HepG2 (cell line): Measurements from ENCODE around the gene B4GALT2. TPM values are rescaled to one million over a fixed set of nuclear protein-coding genes. Genes with fewer than 3 reads are reported as not detected.

Experiments used
- ASH2L ChIP-seq: fragments of 300-600, 200-600 bp; sonication (generic); IDR thresholded peaks from 2 replicates; pipeline ENCODE4 v1.7.0; 2017; ENCODE audit warnings: low read depth, mild to moderate bottlenecking, moderate library complexity, mixed read lengths, low read length; ENCODE audit not compliant: insufficient read length
- BRD4 ChIP-seq: sonication (generic); formaldehyde crosslinking; IDR thresholded peaks from 2 replicates; pipeline ENCODE4 v1.4.0; 2020; ENCODE audit warnings: missing genetic modification reagents
- GLI4 ChIP-seq: sonication (generic); formaldehyde crosslinking; IDR thresholded peaks from 2 replicates; pipeline ENCODE4 v1.5.1; 2020; ENCODE audit warnings: missing genetic modification reagents, mild to moderate bottlenecking, moderate library complexity, borderline replicate concordance
- ISX ChIP-seq: sonication (generic); formaldehyde crosslinking; conservative IDR thresholded peaks from 2 replicates; pipeline ENCODE4 v1.5.0; 2020; ENCODE audit warnings: missing genetic modification reagents
- MYNN ChIP-seq: sonication (generic); formaldehyde crosslinking; IDR thresholded peaks from 2 replicates; pipeline ENCODE4 v1.4.0; 2020; ENCODE audit warnings: mild to moderate bottlenecking, low read depth, missing genetic modification reagents
- PPARG ChIP-seq: conservative IDR thresholded peaks from 2 replicates; pipeline ENCODE4 v1.6.1; 2016; ENCODE audit warnings: missing biosample characterization, missing genetic modification reagents
- RFX5 ChIP-seq: IDR thresholded peaks from 2 replicates; pipeline ENCODE4 v1.6.1; 2011; ENCODE audit warnings: low read depth, low read length, improper control_type of control experiment
- SP1 ChIP-seq, 2 experiments: fragments of 450-650 bp in 1 of 2; sonication (generic) in 1 of 2; formaldehyde crosslinking in 1 of 2; IDR thresholded peaks; 2 replicates each; pipeline versions ENCODE4 v1.4.0 to v1.6.1; 2016 to 2020; ENCODE audit warnings: missing genetic modification reagents in 1 of 2
- ZBTB8A ChIP-seq: sonication (generic); formaldehyde crosslinking; IDR thresholded peaks from 2 replicates; pipeline ENCODE4 v1.4.0; 2020; ENCODE audit warnings: mild to moderate bottlenecking, low read depth, missing genetic modification reagents, borderline replicate concordance
- ZNF24 ChIP-seq: fragments of 450-650 bp; IDR thresholded peaks from 2 replicates; pipeline ENCODE4 v1.6.1; 2017; ENCODE audit warnings: antibody characterized with exemption, mild to moderate bottlenecking
- ZNF296 ChIP-seq: sonication (generic); formaldehyde crosslinking; conservative IDR thresholded peaks from 2 replicates; pipeline ENCODE4 v1.5.0; 2020; ENCODE audit warnings: mild to moderate bottlenecking, missing genetic modification reagents
- ZNF678 ChIP-seq: sonication (generic); formaldehyde crosslinking; IDR thresholded peaks from 2 replicates; pipeline ENCODE4 v1.4.0; 2020; ENCODE audit warnings: mild to moderate bottlenecking, missing genetic modification reagents
- ZNF747 ChIP-seq: sonication (generic); formaldehyde crosslinking; IDR thresholded peaks from 2 replicates; pipeline ENCODE4 v1.8.1; 2023; ENCODE audit warnings: missing genetic modification reagents, mild to moderate bottlenecking, borderline replicate concordance
- ZNF766 ChIP-seq: sonication (generic); formaldehyde crosslinking; IDR thresholded peaks from 2 replicates; pipeline ENCODE4 v1.5.0; 2020; ENCODE audit warnings: missing genetic modification reagents, borderline replicate concordance
- polyA plus RNA-seq, 8 experiments: library from polyadenylated mRNA; depleted of rRNA in 3 of 8; stranded (reverse) in 7 of 8; unstranded in 1 of 8; fragments of >200 nt; fragmentation: Illumina TruSeq in 4 of 8; extraction: Trizol in 4 of 8; gene quantifications; 2 replicates each; pipeline versions ENCODE4 v1.2.1 to v1.2.3, GENCODE V29; 2011 to 2016; ENCODE audit warnings: low read depth in 4 of 8, missing spikeins in 1 of 8, mixed read lengths in 1 of 8; ENCODE audit not compliant: insufficient read depth in 1 of 8
- total RNA-seq, 5 experiments: library from RNA; depleted of rRNA; stranded (reverse); fragments of >200 nt; fragmentation: Illumina TruSeq; extraction: Trizol; gene quantifications; 2 replicates each; pipeline ENCODE4 v1.2.3, GENCODE V29; 2016; ENCODE audit warnings: low read depth in 1 of 5
- TF ChIP-seq, protein P1 (sequence below): sonication (generic); formaldehyde crosslinking; IDR thresholded peaks from 2 replicates; pipeline ENCODE4 v1.8.1; 2023; ENCODE audit warnings: mild to moderate bottlenecking, moderate library complexity, missing genetic modification reagents
- TF ChIP-seq, protein P2 (sequence below): IDR thresholded peaks from 2 replicates; pipeline ENCODE4 v1.6.1; 2016; ENCODE audit warnings: missing compliant biosample characterization, missing genetic modification reagents, borderline replicate concordance
- TF ChIP-seq, protein P3 (sequence below): sonication (generic); formaldehyde crosslinking; IDR thresholded peaks from 2 replicates; pipeline ENCODE4 v1.4.0; 2020; ENCODE audit warnings: mild to moderate bottlenecking, missing genetic modification reagents
- TF ChIP-seq, protein P4 (sequence below): sonication (generic); formaldehyde crosslinking; IDR thresholded peaks from 2 replicates; pipeline ENCODE4 v1.5.1; 2020; ENCODE audit warnings: missing genetic modification reagents, mild to moderate bottlenecking, borderline replicate concordance
- TF ChIP-seq, protein P5 (sequence below): IDR thresholded peaks from 2 replicates; pipeline ENCODE4 v1.6.1; 2016; ENCODE audit warnings: mild to moderate bottlenecking
- TF ChIP-seq, protein P6 (sequence below): sonication (generic); formaldehyde crosslinking; IDR thresholded peaks from 2 replicates; pipeline ENCODE4 v1.5.0; 2020; ENCODE audit warnings: missing genetic modification reagents, mild to moderate bottlenecking, borderline replicate concordance

The B4GALT2 gene
- total and polyA plus RNA-seq, 2 of the 13 experiments (the other 11 are each of a cell fraction or from before 2014, with no cell fraction given) = 41.9 to 78.0 TPM

DNA sequence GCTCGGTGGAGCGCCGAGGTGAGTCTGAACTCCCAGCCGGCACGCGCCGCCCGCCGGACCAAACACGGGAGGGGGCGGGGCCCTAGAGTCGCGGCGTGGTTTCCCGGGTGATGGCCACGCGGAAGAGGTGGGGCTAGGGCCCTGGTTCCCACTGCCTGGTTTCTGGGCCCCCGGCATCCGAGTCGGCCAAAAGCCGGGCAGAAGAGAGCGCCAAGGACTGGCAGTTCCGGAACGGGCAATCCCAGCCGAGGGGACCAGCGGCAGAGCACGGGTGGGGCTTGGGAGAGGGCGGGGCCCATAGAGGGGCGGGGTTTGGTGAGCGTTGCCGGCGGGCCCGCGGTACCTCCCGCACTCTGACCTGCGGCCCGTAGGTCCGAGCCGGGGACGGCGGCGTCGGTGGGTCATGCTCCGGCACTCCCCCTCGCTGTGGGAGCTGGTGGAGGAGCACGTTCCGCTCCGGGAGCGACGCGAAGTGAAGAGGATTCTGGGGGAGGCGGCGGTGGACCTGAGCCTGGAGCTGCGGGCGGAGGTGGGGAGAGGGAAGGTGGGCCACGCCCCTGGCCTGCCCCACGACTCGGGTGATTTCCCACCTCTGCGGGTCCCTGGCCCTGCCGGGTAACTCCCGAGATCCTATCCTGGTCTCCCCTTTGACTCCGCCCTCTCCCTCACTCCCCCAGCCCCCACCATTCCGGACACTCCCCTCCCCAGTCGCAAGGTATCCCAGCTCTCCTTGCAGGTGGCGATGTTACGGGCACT is 12.6 kb downstream of the B4GALT2 start, which contains the start of gene CCDC24 (continued):
- TF ChIP-seq, protein P1, sequence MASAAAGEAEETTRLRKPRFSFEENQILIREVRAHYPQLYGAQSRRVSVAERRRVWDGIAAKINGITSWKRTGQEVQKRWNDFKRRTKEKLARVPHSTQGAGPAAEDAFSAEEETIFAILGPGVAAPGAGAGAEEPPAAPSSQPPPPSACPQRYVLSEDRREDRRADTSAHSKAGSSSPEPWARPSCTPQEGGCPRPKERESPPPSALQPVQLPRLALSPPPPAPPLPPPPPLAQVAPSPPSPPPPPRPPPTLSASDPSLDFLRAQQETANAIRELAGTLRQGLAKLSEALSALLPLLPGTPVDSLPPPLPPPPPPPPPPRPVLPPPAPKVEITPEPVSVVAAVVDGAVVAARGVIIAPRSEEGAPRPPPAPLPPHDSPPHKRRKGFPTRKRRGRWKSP (CRISPR knock-in tag) = no peak
- TF ChIP-seq, protein P2, sequence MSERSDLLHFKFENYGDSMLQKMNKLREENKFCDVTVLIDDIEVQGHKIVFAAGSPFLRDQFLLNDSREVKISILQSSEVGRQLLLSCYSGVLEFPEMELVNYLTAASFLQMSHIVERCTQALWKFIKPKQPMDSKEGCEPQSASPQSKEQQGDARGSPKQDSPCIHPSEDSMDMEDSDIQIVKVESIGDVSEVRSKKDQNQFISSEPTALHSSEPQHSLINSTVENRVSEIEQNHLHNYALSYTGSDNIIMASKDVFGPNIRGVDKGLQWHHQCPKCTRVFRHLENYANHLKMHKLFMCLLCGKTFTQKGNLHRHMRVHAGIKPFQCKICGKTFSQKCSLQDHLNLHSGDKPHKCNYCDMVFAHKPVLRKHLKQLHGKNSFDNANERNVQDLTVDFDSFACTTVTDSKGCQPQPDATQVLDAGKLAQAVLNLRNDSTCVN (CRISPR knock-in tag) = no peak
- TF ChIP-seq MYNN (CRISPR knock-in tag) (no peak), ZNF747 (CRISPR knock-in tag) (no peak), ZNF296 (no peak), SP1 (IDR thresholded peaks at IDR 0.05) (no peak), SP1 (CRISPR knock-in tag; IDR thresholded peaks at IDR 0.05) (peak; percentile 63), ZBTB8A (CRISPR knock-in tag) (0 out of 2 replicates have a peak, but pooled peaks have one; percentile 41), PPARG (CRISPR knock-in tag) (no peak; the same call in 1 of the 2 replicates), BRD4 (CRISPR knock-in tag) (no peak), ZNF766 (CRISPR knock-in tag) (no peak), ZNF24 (no peak), ZNF678 (CRISPR knock-in tag) (no peak), ISX (CRISPR knock-in tag) (no peak), ASH2L (peak; percentile 41), GLI4 (no peak), RFX5 (no peak)
- TF ChIP-seq, protein P3, sequence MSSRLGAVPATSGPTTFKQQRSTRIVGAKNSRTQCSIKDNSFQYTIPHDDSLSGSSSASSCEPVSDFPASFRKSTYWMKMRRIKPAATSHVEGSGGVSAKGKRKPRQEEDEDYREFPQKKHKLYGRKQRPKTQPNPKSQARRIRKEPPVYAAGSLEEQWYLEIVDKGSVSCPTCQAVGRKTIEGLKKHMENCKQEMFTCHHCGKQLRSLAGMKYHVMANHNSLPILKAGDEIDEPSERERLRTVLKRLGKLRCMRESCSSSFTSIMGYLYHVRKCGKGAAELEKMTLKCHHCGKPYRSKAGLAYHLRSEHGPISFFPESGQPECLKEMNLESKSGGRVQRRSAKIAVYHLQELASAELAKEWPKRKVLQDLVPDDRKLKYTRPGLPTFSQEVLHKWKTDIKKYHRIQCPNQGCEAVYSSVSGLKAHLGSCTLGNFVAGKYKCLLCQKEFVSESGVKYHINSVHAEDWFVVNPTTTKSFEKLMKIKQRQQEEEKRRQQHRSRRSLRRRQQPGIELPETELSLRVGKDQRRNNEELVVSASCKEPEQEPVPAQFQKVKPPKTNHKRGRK = no peak
- TF ChIP-seq, protein P4, sequence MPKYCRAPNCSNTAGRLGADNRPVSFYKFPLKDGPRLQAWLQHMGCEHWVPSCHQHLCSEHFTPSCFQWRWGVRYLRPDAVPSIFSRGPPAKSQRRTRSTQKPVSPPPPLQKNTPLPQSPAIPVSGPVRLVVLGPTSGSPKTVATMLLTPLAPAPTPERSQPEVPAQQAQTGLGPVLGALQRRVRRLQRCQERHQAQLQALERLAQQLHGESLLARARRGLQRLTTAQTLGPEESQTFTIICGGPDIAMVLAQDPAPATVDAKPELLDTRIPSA (CRISPR knock-in tag) = no peak; the same call in 1 of the 2 replicates
- TF ChIP-seq, protein P5, sequence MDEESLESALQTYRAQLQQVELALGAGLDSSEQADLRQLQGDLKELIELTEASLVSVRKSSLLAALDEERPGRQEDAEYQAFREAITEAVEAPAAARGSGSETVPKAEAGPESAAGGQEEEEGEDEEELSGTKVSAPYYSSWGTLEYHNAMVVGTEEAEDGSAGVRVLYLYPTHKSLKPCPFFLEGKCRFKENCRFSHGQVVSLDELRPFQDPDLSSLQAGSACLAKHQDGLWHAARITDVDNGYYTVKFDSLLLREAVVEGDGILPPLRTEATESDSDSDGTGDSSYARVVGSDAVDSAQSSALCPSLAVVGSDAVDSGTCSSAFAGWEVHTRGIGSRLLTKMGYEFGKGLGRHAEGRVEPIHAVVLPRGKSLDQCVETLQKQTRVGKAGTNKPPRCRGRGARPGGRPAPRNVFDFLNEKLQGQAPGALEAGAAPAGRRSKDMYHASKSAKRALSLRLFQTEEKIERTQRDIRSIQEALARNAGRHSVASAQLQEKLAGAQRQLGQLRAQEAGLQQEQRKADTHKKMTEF (CRISPR knock-in tag) = peak; percentile 41; the same call in 1 of the 2 replicates
- TF ChIP-seq, protein P6, sequence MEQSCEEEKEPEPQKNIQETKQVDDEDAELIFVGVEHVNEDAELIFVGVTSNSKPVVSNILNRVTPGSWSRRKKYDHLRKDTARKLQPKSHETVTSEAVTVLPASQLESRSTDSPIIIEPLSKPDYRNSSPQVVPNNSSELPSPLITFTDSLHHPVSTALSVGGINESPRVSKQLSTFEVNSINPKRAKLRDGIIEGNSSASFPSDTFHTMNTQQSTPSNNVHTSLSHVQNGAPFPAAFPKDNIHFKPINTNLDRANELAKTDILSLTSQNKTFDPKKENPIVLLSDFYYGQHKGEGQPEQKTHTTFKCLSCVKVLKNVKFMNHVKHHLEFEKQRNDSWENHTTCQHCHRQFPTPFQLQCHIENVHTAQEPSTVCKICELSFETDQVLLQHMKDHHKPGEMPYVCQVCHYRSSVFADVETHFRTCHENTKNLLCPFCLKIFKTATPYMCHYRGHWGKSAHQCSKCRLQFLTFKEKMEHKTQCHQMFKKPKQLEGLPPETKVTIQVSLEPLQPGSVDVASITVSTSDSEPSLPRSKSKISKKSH = no peak
